Fibroblast of skin of right quadriceps (primary cell): ENCODE results near the gene FYTTD1.
"Not testable (repeated sequence)": the region's sequence is repeated elsewhere in the genome, so short reads cannot be mapped to it uniquely, and the experiment has no call there.

Experiments
- DNase-seq: peaks from one replicate; pipeline ENCODE4 v3.0.0-alpha.2; 2013

The FYTTD1 gene, protein sequence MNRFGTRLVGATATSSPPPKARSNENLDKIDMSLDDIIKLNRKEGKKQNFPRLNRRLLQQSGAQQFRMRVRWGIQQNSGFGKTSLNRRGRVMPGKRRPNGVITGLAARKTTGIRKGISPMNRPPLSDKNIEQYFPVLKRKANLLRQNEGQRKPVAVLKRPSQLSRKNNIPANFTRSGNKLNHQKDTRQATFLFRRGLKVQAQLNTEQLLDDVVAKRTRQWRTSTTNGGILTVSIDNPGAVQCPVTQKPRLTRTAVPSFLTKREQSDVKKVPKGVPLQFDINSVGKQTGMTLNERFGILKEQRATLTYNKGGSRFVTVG

DNA sequence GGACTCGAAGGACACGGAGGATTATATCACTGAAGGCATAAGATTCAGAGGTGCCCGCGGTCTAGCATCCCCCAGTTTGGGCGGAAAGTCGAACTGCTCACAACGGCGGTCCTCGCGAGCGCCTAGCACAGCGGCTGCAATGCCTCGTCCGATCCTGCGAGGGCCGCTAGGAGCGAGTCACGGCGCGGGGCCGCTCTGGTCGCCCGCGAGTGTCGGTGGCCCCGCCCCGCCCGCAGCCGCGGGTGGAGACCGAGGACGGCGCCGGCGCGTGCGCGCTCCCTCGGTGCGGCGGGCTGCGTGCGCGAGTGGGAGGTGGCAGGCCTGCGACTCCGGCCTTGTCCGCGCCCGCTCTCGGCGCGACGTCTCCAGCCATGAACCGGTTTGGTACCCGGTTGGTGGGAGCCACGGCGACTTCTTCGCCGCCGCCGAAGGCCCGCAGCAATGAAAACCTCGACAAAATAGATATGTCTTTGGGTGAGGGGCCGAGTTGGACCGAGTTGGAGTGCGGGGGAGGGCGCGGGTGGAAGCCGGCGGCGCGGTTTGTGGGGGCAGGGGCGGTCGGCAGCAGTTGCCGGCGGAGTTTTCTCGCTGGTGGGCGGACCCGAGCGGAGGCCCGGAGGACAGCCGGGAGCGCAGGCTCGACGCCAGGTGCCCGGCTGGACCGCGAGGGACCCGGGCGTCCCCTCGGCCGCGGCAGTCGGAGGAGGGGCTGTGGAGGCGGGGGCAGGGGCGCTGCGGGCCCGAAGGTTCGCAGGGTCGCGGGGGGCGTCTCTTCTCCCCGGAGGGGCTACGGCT is at the start of gene FYTTD1:
TSS of gene FYTTD1 (plus strand) at position 283 of the 795 bp plus-strand sequence. CDS start at position 372, 89 bp downstream.
- peak; percentile 81 for DNase-seq

- DNase-seq: peak; percentile 31
These were observed 49.6 kb upstream of the FYTTD1 start for GRCh38 chr3:197700095-197700494.

DNA sequence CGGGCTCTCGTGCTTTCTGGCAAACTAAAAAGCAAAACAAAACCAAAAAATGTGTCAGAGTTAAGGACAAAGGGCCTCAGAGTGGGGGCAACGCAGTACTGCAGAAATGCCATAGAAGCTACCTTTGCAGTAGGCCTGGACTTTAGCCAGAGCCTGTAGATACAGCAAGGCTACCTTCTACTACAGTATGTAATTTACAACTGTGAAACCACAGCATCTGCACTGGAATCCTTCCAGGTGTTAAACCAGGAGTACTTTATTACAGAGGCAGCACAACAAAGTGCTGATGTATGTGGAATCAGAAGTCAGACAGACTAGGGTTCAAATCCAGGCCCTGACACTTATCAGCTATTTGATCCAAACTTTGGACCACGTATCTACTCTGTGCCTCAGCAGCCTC is 47.8 kb upstream of the FYTTD1 start:
- DNase-seq: no peak

- DNase-seq: no peak
These were observed 43.0 kb upstream of the FYTTD1 start for GRCh38 chr3:197706658-197707057.

DNA sequence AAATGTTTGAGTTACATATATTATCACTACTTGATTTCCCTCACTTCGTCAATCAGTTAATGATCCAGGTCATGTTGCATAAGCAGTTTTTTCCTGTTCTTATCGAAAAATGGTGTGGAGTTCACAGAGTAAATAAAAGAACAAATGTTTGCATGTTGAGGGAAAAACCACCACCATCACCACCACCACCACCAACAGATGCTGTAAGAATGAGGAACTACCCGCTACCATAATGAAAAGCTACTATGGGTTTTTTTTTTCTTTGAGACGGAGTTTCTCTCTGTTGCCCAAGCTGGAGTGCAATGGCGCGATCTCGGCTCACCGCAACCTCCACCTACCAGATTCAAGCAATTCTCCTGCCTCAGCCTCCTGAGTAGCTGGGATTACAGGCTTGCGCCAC is 40.5 kb upstream of the FYTTD1 start:
- no peak for DNase-seq

DNA sequence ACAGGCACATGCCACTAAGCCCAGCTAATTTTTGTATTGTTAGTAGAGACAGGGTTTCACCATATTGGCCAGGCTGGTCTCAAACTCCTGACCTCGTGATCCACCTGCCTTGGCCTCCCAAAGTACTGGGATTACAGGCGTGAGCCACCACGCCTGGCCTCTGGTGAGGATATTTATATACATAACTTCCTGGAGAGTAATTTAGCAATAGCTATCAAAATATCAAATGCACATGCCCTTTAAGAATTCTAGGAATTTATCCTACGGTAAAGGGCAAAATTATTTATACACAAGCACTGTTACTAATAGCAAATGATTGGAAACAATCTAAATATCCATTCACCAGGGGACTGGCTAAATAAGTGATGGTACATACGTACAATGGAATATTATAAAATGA is 38.7 kb upstream of the FYTTD1 start:
- peak; percentile 24 for DNase-seq

DNA sequence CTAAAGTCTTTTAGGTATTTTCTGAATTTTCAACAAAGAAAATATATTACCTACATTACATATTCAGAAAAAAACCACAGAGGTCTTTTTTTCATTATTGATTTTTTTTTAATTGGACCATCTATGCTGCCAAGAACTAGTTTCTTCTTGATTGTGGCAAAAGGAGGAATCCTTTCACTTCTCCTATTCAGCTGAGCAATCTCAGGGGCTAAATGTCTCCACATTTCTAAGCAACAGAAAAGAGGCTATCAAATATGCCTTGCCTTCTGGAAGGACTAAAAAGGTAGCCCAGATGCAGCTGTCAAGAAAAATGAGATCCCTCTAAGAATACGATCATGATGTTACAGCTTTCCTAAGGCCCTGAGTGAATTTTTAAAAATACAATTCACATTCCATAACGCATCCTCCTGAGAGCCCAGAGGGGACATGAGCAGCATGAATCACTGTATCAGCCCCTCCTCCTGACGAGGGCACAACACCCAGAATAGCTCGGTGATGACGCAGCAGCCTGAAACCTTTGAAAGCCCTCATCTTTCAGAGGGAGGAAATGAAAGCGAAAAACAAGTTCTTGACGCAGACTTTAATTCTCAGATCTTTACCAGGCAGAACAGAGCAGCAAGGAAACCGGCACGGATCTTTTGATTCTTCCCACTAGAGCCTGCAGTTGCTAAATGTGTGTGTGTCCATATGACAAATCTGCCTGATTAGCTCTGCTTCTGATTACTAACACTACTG is 37.5 kb upstream of the FYTTD1 start:
- DNase-seq: peak; percentile 98

DNA sequence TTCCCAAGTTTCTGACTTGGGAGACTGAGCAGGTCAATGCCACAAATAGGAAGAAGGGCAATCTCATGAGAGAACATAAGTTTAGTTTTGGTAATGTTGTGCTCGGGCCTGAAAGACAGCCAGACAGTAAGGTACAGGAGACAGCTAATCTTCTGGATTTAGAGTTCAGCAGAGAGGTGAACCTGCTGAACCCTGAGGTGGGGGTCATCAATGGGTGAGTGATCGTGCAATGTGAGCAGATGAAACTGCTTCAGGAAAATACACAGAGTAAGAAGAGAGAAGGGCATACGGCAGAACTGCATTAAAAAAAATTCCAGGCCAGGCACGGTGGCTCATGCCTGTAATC is 36.2 kb upstream of the FYTTD1 start:
- DNase-seq: no peak

- no peak for DNase-seq
These were observed 35.4 kb upstream of the FYTTD1 start for GRCh38 chr3:197714251-197714650.

- peak; percentile 68 for DNase-seq
These were observed 30.8 kb upstream of the FYTTD1 start for GRCh38 chr3:197718891-197719290.

- no peak for DNase-seq
These were observed 29.0 kb upstream of the FYTTD1 start for GRCh38 chr3:197720694-197721093.

DNA sequence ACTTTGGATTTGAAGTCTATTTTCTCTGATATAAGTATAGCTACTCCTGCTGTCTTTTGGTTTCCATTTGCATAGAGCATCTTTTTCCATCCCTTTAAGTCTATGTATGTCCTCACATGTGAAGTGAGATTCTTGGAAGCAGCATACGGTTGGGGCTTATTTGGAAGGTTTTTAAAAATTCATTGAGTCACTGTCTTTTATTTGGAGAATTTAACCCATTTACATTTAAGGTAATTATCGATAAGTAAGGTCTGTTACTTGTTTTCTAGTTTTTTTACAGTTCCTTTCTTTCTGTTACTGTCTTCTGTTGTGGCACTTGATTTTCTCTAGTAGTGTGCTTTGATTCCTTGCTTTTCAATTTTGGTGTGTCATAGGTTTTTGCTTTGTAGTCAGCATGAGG is 26.9 kb upstream of the FYTTD1 start:
- no peak for DNase-seq

DNA sequence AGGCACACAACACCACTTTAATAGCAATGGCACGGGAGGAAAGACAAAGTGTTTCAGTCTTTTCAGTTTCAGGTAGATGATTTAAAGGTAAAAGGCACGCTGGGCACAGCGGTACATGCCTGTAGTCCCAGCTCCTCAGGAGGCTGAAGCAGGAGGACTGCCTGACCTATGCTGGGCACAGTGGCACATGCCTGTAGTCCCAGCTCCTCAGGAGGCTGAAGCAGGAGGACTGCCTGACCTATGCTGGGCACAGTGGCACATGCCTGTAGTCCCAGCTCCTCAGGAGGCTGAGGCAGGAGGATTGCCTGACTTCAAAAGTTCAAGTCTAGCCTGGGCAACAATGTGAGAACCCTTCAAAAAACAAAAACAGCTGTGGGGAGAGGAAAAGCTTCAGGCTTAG is 21.8 kb upstream of the FYTTD1 start:
- DNase-seq: not testable (repeated sequence)

- no peak for DNase-seq
These were observed 21.2 kb upstream of the FYTTD1 start for GRCh38 chr3:197728487-197728886.

GRCh38 chr3:197730200-197730599 is 19.5 kb upstream of the FYTTD1 start:
- peak; percentile 80 for DNase-seq

DNA sequence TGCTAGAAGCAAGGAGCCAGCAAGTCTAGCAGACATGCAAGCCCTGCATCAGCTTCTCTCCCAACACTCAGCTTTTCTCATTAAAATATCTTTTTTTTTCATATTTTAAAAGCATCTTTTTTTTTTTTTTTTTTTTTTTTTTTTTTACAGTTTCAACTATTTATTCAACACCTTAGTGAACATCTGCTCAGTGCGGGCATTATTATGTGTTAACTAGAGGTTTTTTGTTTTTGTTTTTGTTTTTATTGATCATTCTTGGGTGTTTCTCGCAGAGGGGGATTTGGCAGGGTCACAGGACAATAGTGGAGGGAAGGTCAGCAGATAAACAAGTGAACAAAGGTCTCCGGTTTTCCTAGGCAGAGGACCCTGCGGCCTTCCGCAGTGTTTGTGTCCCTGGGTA is 18.9 kb upstream of the FYTTD1 start:
- not testable (repeated sequence) for DNase-seq

GRCh38 chr3:197731483-197731882 is 18.2 kb upstream of the FYTTD1 start:
- not testable (repeated sequence) for DNase-seq

GRCh38 chr3:197733042-197733441 is 16.6 kb upstream of the FYTTD1 start:
- no peak for DNase-seq

DNA sequence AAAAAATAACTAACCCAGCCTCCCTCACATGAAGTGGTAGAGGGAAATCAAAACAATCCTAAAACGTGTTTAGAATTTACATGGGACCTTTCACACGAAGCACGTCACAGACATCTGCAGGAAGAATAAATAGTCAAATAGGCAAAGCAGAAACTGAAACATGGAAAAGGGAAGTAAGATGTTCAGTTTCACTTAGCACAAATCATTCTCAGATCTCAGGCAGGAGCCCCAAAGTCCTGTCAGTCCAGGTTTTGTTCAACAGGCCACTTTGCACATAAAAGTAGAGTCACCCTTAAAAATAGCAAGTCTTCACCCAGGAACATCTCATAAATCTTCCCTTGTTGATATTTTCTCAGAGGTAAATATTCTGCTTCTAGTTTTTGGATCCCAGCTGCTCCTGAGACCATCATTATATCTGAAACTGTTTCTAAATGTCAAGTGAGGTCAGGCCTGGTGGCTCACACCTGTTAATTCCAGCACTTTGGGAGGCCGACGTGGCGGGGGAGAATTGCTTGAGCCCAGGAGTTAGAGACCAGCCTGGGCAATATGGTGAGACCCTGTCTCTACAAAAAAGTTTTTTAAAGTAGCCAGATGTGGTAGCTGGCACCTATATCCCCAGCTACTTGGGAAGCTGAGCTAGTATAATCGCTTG is 14.9 kb upstream of the FYTTD1 start:
- no peak for DNase-seq

DNA sequence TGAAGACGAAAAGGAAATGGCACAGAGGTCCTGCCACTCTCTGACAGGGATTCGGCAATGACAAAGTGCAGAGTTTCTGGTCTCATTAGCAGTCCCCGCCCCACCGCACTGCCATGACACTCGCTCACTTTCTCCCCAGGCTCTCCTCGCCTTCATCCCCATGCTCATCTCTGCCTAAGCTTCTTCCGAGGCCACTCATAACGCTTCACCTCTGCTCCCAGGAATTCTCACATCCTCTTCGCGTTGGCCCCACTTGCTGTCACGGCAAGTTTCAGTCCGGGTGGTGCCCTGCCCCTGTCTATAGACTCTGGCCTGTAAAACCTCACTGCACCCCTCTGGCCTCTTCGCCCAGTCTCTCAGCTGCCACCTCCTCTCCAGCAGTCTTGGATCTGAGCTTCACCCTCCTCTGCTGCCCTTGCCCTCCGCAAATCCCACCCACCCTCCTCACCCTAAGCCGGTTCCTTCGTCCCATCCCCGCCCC is 13.6 kb upstream of the FYTTD1 start:
- no peak for DNase-seq

- DNase-seq: peak; percentile 94
These were observed 13.0 kb upstream of the FYTTD1 start, which contains the start of gene RUBCN for GRCh38 chr3:197736491-197737318. Gene RUBCN (minus strand): TSS chr3:197736904. CDS start chr3:197736719, 185 bp downstream.

- DNase-seq: no peak
These were observed 12.4 kb upstream of the FYTTD1 start for GRCh38 chr3:197737319-197737649.
